Measurements from ENCODE around the gene OR6C74. TPM values are rescaled to one million over a fixed set of nuclear protein-coding genes. Genes with fewer than 3 reads are reported as not detected.

The OR6C74 gene
- total RNA-seq, 1 donor from 2014 or later: not detected

DNA sequence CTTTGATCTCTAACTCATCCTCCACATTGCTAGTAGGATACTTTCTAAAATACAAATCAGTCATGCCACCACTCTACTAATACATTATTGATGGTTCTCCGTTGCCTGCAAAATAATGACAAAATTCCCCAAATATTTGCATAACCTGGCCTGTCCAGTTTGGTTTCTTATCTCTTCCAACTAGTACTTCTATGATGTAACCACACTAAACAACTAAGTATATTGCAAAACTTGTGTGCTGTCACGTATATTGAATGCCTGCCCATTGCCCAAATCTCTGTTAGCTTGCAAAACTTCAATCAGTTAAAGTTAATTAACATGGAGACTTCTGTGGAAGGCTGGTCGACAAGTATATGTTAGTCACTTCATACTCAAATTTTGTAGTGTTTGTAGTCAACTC lies 6.5 kb downstream of the OR6C74 start:
- no peak overlapping the region for H3K27ac Mint-ChIP-seq (ENCODE audit: unreplicated experiment)
- no peaks in the 10 kb centered on the region for H3K4me1 Mint-ChIP-seq (ENCODE audit: unreplicated experiment)
- no peak overlapping the region for H3K4me3 Mint-ChIP-seq (ENCODE audit: unreplicated experiment)
- TF ChIP-seq, protein P1, sequence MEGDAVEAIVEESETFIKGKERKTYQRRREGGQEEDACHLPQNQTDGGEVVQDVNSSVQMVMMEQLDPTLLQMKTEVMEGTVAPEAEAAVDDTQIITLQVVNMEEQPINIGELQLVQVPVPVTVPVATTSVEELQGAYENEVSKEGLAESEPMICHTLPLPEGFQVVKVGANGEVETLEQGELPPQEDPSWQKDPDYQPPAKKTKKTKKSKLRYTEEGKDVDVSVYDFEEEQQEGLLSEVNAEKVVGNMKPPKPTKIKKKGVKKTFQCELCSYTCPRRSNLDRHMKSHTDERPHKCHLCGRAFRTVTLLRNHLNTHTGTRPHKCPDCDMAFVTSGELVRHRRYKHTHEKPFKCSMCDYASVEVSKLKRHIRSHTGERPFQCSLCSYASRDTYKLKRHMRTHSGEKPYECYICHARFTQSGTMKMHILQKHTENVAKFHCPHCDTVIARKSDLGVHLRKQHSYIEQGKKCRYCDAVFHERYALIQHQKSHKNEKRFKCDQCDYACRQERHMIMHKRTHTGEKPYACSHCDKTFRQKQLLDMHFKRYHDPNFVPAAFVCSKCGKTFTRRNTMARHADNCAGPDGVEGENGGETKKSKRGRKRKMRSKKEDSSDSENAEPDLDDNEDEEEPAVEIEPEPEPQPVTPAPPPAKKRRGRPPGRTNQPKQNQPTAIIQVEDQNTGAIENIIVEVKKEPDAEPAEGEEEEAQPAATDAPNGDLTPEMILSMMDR (IDR thresholded peaks at IDR 0.05): no peak
- no peaks in the 10 kb centered on the region for H3K36me3 Mint-ChIP-seq (ENCODE audit: unreplicated experiment)
- peaks cover 6% of the 10 kb centered on the region for H3K27me3 Mint-ChIP-seq (ENCODE audit: unreplicated experiment)
- no peaks in the 10 kb centered on the region for H3K9me3 Mint-ChIP-seq (ENCODE audit: unreplicated experiment)
- no peak for DNase-seq (ENCODE audit: extremely low spot score, unreplicated experiment)

DNA sequence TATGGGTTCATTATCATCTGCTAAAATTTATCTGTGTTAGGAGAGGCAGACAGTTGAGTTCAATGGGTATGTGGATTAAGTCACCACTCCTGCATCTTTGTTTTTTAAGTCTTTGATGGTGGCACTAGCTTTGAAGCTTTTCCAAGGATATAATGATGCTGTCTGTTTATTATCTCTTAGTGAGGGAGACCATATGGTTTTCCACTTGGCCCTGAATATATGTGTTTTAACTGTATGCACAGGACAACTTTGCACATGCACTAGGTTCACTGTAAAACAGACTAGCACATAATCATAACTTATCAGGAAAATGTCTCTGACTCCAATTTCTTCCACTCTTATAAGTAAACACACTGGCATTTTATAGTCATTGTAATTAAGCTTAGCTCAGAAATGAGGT lies 8.9 kb downstream of the OR6C74 start:
- Mint-ChIP-seq H3K9me3 (ENCODE audit: unreplicated experiment) (no peaks in the 10 kb centered on the region), H3K27ac (ENCODE audit: unreplicated experiment) (no peak overlapping the region), H3K4me1 (ENCODE audit: unreplicated experiment) (no peaks in the 10 kb centered on the region), H3K4me3 (ENCODE audit: unreplicated experiment) (no peak overlapping the region), H3K36me3 (ENCODE audit: unreplicated experiment) (no peaks in the 10 kb centered on the region), H3K27me3 (ENCODE audit: unreplicated experiment) (peaks cover 3% of the 10 kb centered on the region)
- DNase-seq (ENCODE audit: extremely low spot score, unreplicated experiment): no peak
- TF ChIP-seq, protein P1 (IDR thresholded peaks at IDR 0.05): no peak

DNA sequence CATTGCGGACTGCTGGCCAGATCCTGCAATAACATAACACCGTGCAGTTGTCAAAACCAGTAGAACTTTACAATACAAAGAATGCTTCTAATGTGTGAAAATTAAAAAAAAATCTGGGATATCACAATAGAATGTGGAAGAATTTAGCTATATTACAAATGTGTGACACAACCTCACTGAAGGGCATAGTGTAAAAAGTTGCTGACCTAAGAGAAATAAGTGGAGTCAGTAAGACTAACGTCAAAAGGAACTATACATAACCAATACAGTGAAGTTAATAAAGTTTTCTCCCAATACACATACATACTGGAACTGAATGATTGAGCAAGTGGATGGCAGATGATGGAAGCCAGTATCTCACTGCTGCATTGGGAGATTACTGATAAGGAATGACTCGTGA lies 12.4 kb downstream of the OR6C74 start:
- H3K9me3 Mint-ChIP-seq (ENCODE audit: unreplicated experiment): no peaks in the 10 kb centered on the region
- no peak for DNase-seq (ENCODE audit: extremely low spot score, unreplicated experiment)
- peaks cover 2% of the 10 kb centered on the region for H3K27me3 Mint-ChIP-seq (ENCODE audit: unreplicated experiment)
- no peak overlapping the region for H3K4me3 Mint-ChIP-seq (ENCODE audit: unreplicated experiment)
- no peak overlapping the region for H3K27ac Mint-ChIP-seq (ENCODE audit: unreplicated experiment)
- no peaks in the 10 kb centered on the region for H3K36me3 Mint-ChIP-seq (ENCODE audit: unreplicated experiment)
- TF ChIP-seq, protein P1 (IDR thresholded peaks at IDR 0.05): no peak
- H3K4me1 Mint-ChIP-seq (ENCODE audit: unreplicated experiment): no peaks in the 10 kb centered on the region

DNA sequence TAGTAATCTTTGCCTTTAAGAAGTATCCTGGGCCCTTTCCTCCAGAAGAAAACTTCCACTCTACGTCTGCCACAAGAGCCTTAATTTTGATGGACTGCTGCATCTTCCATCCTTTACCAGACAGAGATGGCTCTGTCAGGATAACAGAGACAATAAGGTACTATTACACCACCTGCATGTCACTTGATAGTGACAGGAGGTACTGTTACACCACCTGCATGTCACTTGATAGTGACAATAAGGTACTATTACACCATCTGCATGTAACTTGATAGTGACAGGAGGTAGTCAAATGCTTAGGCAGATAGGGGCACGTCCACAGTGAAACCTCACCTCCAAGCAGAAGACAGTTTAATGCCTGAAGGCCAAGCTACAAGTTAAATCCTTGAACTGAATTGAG lies 13.9 kb downstream of the OR6C74 start:
- H3K27me3 Mint-ChIP-seq (ENCODE audit: unreplicated experiment): peaks cover 2% of the 10 kb centered on the region
- H3K4me1 Mint-ChIP-seq (ENCODE audit: unreplicated experiment): no peaks in the 10 kb centered on the region

DNA sequence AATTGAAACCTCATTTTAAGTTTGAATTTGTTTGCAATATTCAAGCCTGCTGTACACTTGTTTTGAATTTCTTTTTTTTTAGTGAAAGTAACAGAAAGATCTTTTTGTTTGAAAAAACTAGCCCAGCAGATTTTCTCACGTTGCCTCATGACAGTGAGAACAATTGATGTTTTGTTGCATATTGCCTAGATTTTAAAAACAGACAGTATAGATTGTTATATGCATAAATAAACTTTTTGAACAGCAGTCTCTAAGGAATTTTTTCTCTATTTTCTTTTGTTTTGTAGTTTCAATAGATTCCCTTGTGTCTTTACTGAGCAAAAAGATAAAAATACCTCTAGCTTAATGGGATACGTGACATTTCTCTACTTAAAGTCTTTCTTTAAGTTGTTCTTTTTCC lies 36.6 kb downstream of the OR6C74 start:
- Mint-ChIP-seq H3K27me3 (ENCODE audit: unreplicated experiment) (peaks cover 12% of the 10 kb centered on the region), H3K4me3 (ENCODE audit: unreplicated experiment) (no peak overlapping the region), H3K27ac (ENCODE audit: unreplicated experiment) (no peak overlapping the region), H3K4me1 (ENCODE audit: unreplicated experiment) (no peaks in the 10 kb centered on the region), H3K9me3 (ENCODE audit: unreplicated experiment) (no peaks in the 10 kb centered on the region), H3K36me3 (ENCODE audit: unreplicated experiment) (no peaks in the 10 kb centered on the region)
- TF ChIP-seq, protein P1 (IDR thresholded peaks at IDR 0.05): no peak
- no peak for DNase-seq (ENCODE audit: extremely low spot score, unreplicated experiment)

More for the DNA sequence above, 13.9 kb downstream of the OR6C74 start:
- no peak overlapping the region for H3K4me3 Mint-ChIP-seq (ENCODE audit: unreplicated experiment)
- TF ChIP-seq, protein P1 (IDR thresholded peaks at IDR 0.05): no peak
- H3K36me3 Mint-ChIP-seq (ENCODE audit: unreplicated experiment): no peaks in the 10 kb centered on the region
- no peaks in the 10 kb centered on the region for H3K9me3 Mint-ChIP-seq (ENCODE audit: unreplicated experiment)
- H3K27ac Mint-ChIP-seq (ENCODE audit: unreplicated experiment): no peak overlapping the region
- DNase-seq (ENCODE audit: extremely low spot score, unreplicated experiment): no peak
